HG03039 (cell line): ENCODE measurements around the gene SKP2.
"Not testable (repeated sequence)": the region's sequence is repeated elsewhere in the genome, so short reads cannot be mapped to it uniquely, and the experiment has no call there.

ENCODE experiments used
- ATAC-seq: cut with Tn5 transposase; IDR thresholded peaks from one replicate; pipeline ENCODE4 v1.9.1; 2021; ENCODE audit warnings: mild to moderate bottlenecking, moderate library complexity; ENCODE audit not compliant: unreplicated experiment

The SKP2 gene

GRCh38 chr5:36151434-36152323, at the start of gene SKP2, which contains the start of gene LMBRD2:
Gene SKP2 (plus strand): TSS chr5:36152111. CDS start chr5:36152263, 152 bp downstream.
Gene LMBRD2 (minus strand): TSS chr5:36151887. CDS start chr5:36143349, 8,538 bp downstream.
- peak; percentile 99 for ATAC-seq

- no peak for ATAC-seq
Measured at GRCh38 chr5:36105819-36106218, 46.1 kb upstream of the SKP2 start.

DNA sequence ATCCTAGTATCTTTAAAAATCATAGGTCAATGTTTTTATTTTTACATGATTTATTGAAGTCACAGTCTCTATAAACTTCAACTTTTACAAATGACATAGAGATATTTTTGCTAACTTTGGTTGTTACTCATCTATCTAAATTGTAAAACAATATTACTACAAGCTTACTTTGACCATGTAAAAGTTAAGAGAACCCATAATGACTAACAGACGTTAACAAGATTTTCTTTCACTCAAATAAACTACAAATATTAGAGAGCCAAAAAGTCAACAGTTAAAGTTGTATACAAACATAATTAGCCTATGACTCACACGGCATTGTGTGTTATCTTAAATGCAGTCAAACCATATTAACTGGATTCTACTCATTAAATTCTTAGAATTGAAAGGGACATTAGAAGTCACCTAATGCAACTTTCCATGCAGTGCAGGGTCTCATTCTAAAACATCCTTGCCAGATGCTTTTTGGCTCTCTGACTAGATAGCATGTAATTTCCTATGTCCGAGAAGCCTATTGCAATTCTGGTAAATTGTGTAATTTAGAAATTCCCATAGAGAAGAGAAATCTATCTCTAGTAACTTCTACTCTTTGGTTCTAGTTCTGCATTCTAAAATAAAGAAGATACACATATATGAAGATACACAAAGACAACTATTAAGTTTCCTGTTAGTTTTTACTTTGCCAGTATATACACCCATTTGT, 43.0 kb upstream of the SKP2 start:
- no peak for ATAC-seq

GRCh38 chr5:36111238-36111637, 40.7 kb upstream of the SKP2 start:
- ATAC-seq, result no peak

- no peak for ATAC-seq
Measured at GRCh38 chr5:36125868-36126267, 26.0 kb upstream of the SKP2 start.

DNA sequence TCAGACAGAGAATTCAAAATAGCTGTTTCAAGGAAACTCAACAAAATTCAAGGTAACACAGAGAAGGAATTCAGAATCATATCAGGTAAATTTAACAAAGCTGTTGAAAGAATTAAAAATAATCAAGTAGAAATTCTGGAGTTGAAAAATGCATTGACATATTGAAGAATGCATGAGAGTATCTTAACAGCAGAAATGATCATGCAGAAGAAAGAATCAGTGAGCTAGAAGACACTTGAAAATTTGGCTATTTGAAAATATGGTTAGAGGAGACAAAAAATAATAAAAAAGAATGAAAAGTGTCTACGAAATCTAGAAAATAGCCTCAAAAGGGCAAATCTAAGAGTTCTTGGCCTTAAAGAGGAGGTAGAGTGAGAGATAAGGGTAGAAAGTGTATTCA, 23.1 kb upstream of the SKP2 start:
- no peak for ATAC-seq

DNA sequence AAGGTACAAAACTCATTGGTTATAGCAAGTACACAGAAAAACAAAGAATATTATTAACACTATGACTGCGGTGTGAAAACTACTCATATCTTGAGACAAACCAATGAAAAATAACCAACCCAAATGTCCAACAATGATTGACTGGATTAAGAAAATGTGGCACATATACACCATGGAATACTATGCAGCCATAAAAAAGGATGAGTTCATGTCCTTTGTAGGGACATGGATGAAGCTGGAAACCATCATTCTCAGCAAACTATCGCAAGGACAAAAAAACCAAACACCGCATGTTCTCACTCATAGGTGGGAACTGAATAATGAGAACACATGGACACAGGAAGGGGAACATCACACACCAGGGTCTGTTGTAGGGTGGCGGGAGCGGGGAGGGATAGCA, 22.2 kb upstream of the SKP2 start:
- not testable (repeated sequence) for ATAC-seq

DNA sequence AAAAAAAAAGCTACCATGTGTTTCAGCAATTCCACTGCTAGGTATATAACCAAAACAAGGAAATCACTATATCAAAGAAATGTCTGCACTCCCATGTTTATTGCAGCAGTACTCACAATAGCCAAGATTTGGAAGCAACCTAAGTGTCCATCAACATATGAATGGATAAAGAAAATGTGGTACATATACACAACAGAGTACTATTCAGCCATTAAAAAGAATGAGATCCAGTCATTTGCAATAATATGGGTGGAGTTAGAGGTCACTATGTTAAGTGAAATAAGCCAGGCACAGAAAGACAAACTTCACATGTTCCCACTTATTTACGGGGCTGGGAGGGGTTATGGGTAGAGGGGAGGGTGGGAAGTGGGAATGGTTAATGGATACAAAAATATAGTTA, 18.9 kb upstream of the SKP2 start:
- ATAC-seq, result not testable (repeated sequence)

DNA sequence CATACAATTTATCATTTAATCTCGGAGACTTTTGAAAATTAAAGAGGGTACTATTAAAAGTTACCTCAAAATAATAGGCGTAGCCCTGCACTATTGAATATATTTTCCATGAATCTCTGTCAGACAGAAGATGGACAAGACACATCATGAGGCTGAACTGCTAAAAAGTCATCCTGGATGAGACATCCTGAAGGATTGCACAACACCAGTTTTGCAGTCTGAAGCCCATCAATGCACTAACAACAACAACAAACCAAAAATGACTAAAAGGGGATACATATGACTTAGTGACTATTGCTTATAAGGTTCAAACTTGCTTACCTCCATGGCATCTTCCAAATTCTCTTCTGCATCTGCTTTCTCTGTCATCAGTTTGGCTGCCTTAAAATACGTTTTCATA, 15.9 kb upstream of the SKP2 start:
- ATAC-seq, result no peak

DNA sequence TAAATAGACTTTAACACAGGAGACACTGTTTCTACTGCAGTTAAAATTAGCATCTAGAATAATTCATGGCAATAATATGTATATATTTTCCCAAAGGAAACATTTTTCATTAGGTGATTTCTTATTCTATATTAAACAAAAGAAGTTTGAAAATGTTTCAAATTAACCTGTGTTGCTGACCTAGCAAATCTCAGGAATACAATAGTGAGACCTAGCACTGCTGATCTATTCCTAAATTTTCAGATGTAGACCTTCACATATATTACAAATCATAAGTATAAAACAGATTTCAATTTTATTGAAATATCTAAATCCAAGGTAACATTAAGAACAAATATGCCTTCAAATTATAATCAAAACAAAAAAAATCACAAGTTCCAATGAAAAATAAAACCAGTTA, 15.3 kb upstream of the SKP2 start:
- ATAC-seq, result no peak

- ATAC-seq, result no peak
Measured at GRCh38 chr5:36138900-36139683, 12.8 kb upstream of the SKP2 start.

DNA sequence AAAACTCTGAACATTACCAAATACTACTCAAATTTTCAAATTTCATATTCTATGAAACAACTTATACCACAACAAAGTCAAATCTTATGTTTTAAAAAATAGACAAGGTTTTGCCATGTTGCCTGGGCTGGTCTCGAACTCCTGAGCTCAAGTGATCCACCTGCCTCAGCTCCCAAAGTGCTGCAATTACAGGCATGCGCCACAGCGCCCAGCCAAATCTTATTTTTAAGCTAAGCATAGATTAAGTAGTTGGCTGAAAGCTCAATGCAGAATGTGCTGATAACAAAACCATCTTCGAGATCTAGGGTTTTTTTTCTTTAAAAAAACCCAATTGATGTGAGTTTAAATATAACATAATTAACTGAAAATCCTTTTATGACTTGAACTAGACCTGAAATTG, 6.6 kb upstream of the SKP2 start:
- no peak for ATAC-seq

DNA sequence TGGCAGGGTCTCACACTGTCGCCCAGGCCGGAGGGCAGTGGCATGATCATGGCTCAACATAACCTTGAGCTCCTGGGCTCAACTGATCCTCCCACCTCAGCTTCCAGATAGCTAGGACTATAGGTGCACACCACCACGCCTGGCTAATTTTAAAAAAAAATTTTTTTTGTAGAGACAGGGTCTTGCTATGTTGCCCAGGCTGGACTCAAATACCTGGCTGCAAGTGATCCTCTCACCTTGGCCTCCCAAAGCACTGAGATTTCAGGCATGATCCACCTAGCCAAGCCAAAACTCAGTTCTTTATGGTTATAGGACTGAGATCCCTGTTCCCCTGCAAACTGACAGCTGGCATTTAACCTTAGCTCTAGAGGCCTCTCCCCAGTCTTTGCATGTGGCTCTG, 5.5 kb upstream of the SKP2 start:
- no peak for ATAC-seq

GRCh38 chr5:36147681-36148080, 4.2 kb upstream of the SKP2 start:
- no peak for ATAC-seq

GRCh38 chr5:36150676-36151433, 1.1 kb upstream of the SKP2 start:
- ATAC-seq, result peak; percentile 18

DNA sequence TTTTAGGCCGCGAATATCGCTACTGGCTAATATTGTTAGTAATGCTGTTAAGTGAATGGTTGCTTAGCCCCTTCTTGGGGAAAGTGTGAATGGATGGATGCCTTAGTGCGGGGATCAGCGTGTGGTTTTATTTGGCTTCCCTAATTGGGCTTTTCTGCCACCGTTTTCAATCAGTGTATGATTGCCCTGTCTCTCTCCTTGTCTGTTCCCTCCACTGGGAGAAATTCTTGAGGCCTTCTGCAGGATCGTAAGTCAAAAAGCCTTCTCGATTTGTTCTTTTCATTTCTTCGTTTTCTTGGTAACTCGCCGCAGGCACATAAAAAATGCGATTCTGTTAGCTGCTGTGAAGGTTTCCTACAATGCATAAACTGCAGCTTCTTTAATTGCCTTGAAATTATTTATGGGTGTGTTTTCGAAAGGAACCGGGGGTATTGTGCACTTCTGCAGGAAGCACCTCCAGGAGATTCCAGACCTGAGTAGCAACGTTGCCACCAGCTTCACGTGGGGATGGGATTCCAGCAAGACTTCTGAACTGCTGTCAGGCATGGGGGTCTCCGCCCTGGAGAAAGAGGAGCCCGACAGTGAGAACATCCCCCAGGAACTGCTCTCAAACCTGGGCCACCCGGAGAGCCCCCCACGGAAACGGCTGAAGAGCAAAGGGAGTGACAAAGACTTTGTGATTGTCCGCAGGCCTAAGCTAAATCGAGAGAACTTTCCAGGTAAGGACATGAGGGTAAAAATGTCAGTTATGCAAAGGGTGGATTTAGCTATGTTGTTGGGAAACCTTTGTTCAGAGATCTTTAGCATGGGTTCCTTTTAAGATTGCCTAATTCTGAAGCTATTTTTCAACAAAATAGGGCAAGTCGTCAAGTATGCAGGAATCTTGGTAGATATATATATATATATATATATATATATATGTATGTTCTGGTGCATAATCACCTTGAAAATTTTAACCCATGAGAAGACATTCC, 700 bp downstream of the SKP2 start:
- ATAC-seq, result no peak

GRCh38 chr5:36153298-36153677, 1.4 kb downstream of the SKP2 start:
- no peak for ATAC-seq

DNA sequence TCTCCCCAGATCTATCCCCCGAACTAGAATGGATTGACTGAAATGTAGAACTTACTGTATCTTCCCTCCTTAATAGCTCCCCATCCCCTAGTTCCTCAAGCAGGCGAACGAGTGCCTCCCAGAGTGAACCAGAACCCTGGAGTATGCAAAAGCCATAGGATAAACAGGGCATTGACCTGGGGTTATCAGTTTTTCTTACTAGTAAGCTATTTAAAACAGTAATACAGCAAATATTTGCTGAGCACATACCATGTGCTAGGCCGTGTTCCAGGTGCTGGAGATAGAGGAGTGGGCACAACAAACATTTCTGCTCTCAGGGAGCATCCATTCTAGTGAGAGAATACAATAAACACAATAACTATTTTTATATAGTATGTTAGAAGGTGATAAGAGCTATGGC, 1.8 kb downstream of the SKP2 start:
- ATAC-seq, result no peak

DNA sequence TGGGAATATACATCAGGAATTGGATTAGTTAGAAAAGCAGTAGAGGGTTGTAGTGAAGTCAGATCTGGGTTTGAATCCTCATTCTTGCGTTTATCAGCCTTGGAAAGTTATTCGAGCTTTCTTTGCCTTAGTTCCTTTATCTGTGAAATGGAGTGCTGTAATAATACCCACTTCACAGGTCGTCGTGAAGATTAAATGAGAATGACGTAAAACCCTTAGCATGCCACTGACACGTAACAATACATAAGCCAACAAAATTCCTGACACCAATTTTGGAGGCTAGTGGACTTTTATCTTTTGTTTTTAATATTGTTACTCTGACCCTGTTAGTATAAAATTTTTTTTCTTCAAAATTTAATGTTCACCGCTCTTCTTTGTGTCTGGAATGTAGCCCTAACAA, 3.4 kb downstream of the SKP2 start:
- ATAC-seq, result no peak
